SK-N-SH (cell line): ENCODE data around the gene PRM3. TPM values are rescaled to one million over a fixed set of nuclear protein-coding genes. Genes with fewer than 3 reads are reported as not detected.

ENCODE experiments used
- CTCF ChIA-PET: fragments of 300-600, 350-600 bp; formaldehyde crosslinking; extraction: SDS; loops from one replicate; lab custom pipeline; 2021; lab: Yijun Ruan, JAX
- POLR2A ChIA-PET: fragments of 350-600 bp; sonication (Branson Sonifier 250); formaldehyde crosslinking; extraction: SDS; loops from one replicate; lab custom pipeline; 2020; ENCODE audit warnings: antibody characterized with exemption, inconsistent platforms; lab: Yijun Ruan, JAX
- DNase-seq: peaks from one replicate; pipeline ENCODE4 v3.0.0; 2012
- H2AFZ ChIP-seq: fragments of 200-600 bp; sonication (generic); 2 replicates; pipeline ENCODE4 v1.8.1; 2016; ENCODE audit warnings: antibody characterized with exemption, mild to moderate bottlenecking, low read depth
- H3F3A ChIP-seq: fragments of 200-600 bp; sonication (generic); replicated peaks from 2 replicates; pipeline ENCODE3; 2016; ENCODE audit warnings: antibody characterized with exemption, mild to moderate bottlenecking; ENCODE audit not compliant: insufficient read depth
- H3K27ac ChIP-seq, 2 experiments: fragments of 200-500 bp in 1 of 2; fragments of 200-600 bp in 1 of 2; sonication (Bioruptor generic) in 1 of 2; sonication (generic), shearing (Covaris generic) in 1 of 2; 2 replicates each; pipeline versions ENCODE4 v1.5.1 to v1.6.1; 2014 to 2016; ENCODE audit warnings: low read depth in 2 of 2, inconsistent platforms in 1 of 2, low read length in 1 of 2, mild to moderate bottlenecking in 1 of 2, mixed read lengths in 1 of 2
- H3K27me3 ChIP-seq: fragments of 200-600 bp; sonication (generic), shearing (Covaris generic); 2 replicates; pipeline ENCODE4 v1.6.1; 2016; ENCODE audit warnings: mixed run types; ENCODE audit not compliant: insufficient read depth
- H3K36me3 ChIP-seq, 2 experiments: fragments of 200-500 bp in 1 of 2; fragments of 200-600 bp in 1 of 2; sonication (Bioruptor generic) in 1 of 2; sonication (generic) in 1 of 2; replicated peaks in 1 of 2; 2 replicates each; pipeline versions ENCODE3 to v1.5.1; 2014 to 2016; ENCODE audit warnings: low read length in 1 of 2, mild to moderate bottlenecking in 1 of 2; ENCODE audit not compliant: insufficient read depth in 2 of 2, control insufficient read depth in 1 of 2
- H3K4me1 ChIP-seq, 2 experiments: fragments of 200-500 bp in 1 of 2; fragments of 200-600 bp in 1 of 2; sonication (Bioruptor generic) in 1 of 2; sonication (generic), shearing (Covaris generic) in 1 of 2; 2 replicates each; pipeline versions ENCODE4 v1.5.1 to v1.6.1; 2014 to 2016; ENCODE audit warnings: low read depth in 1 of 2, low read length in 1 of 2, mixed run types in 1 of 2; ENCODE audit not compliant: insufficient read depth in 2 of 2, control insufficient read depth in 1 of 2
- H3K4me2 ChIP-seq: fragments of 200-600 bp; sonication (generic), shearing (Covaris generic); 2 replicates; pipeline ENCODE4 v1.6.1; 2017; ENCODE audit warnings: mixed run types
- H3K4me3 ChIP-seq, 2 experiments: fragments of 200-500 bp in 1 of 2; fragments of 200-600 bp in 1 of 2; sonication (Bioruptor generic) in 1 of 2; sonication (generic), shearing (Covaris generic) in 1 of 2; 2 replicates each; pipeline versions ENCODE4 v1.5.1 to v1.8.1; 2014 to 2016; ENCODE audit warnings: low read depth in 2 of 2, inconsistent platforms in 1 of 2, low read length in 1 of 2, mild to moderate bottlenecking in 1 of 2, mixed read lengths in 1 of 2, moderate library complexity in 1 of 2
- H3K79me2 ChIP-seq: fragments of 200-600 bp; sonication (generic); 2 replicates; pipeline ENCODE4 v1.8.1; 2017; ENCODE audit warnings: mild to moderate bottlenecking; ENCODE audit not compliant: insufficient read depth
- H3K9ac ChIP-seq: fragments of 200-600 bp; sonication (generic); 2 replicates; pipeline ENCODE4 v1.6.1; 2017; ENCODE audit warnings: mixed run types
- H3K9me2 ChIP-seq: fragments of 200-600 bp; sonication (generic); 2 replicates; pipeline ENCODE4 v1.6.1; 2017; ENCODE audit warnings: mixed run types
- H3K9me3 ChIP-seq: fragments of 200-600 bp; sonication (generic); 2 replicates; pipeline ENCODE4 v1.6.1; 2017; ENCODE audit warnings: mixed run types, mild to moderate bottlenecking, moderate library complexity
- H4K20me1 ChIP-seq: fragments of 200-600 bp; sonication (generic); 2 replicates; pipeline ENCODE4 v1.6.1; 2017; ENCODE audit warnings: mild to moderate bottlenecking, mixed run types; ENCODE audit not compliant: insufficient read depth
- FOXJ3 ChIP-seq: sonication (generic); formaldehyde crosslinking; IDR thresholded peaks from 2 replicates; pipeline ENCODE4 v1.5.1; 2020; ENCODE audit warnings: mild to moderate bottlenecking, missing genetic modification reagents
- FOXM1 ChIP-seq: IDR thresholded peaks from 2 replicates; pipeline ENCODE4 v1.4.0; 2012; ENCODE audit warnings: low read depth, mild to moderate bottlenecking
- NRF1 ChIP-seq: IDR thresholded peaks from 2 replicates; pipeline ENCODE4 v1.6.1; 2012; ENCODE audit warnings: low read depth, mild to moderate bottlenecking, low read length
- POLR2AphosphoS5 ChIP-seq: IDR thresholded peaks from 2 replicates; pipeline ENCODE4 v1.6.1; 2012; ENCODE audit warnings: low read depth, low read length
- RAD21 ChIP-seq: IDR thresholded peaks from 2 replicates; pipeline ENCODE4 v1.6.1; 2012; ENCODE audit warnings: mild to moderate bottlenecking, low read length
- REST ChIP-seq: IDR thresholded peaks from 2 replicates; pipeline ENCODE4 v1.6.1; 2012; ENCODE audit warnings: mild to moderate bottlenecking, low read depth, low read length, moderate library complexity
- RFX5 ChIP-seq: IDR thresholded peaks from 2 replicates; pipeline ENCODE4 v1.6.1; 2012; ENCODE audit warnings: mild to moderate bottlenecking, improper control_type of control experiment, low read length
- RXRA ChIP-seq: IDR thresholded peaks from 2 replicates; pipeline ENCODE4 v1.4.0; 2012; ENCODE audit warnings: low read depth, mild to moderate bottlenecking, borderline replicate concordance
- SIN3A ChIP-seq: IDR thresholded peaks from 2 replicates; pipeline ENCODE4 v1.6.1; 2012; ENCODE audit warnings: low read depth, mild to moderate bottlenecking, low read length, moderate library complexity, borderline replicate concordance
- TAF1 ChIP-seq: IDR thresholded peaks from 2 replicates; pipeline ENCODE4 v1.6.1; 2012; ENCODE audit warnings: low read depth, mild to moderate bottlenecking, low read length, moderate library complexity, borderline replicate concordance
- TCF12 ChIP-seq: IDR thresholded peaks from 2 replicates; pipeline ENCODE4 v1.4.0; 2012
- YY1 ChIP-seq: IDR thresholded peaks from 2 replicates; pipeline ENCODE4 v1.4.0; 2012; ENCODE audit warnings: low read depth, mild to moderate bottlenecking
- ZBTB33 ChIP-seq: IDR thresholded peaks from 2 replicates; pipeline ENCODE4 v1.4.0; 2012; ENCODE audit warnings: low read depth, borderline replicate concordance
- WGBS: methylation state at CpG from one replicate; pipeline ENCODE4 v1.1.6; 2017; ENCODE audit warnings: low lambda C conversion rate; 5-methylcytosine and 5-hydroxymethylcytosine counted together
- polyA plus RNA-seq, 3 experiments: library from polyadenylated mRNA; depleted of rRNA; stranded (reverse); fragments of >200 nt; gene quantifications; 2 replicates each; pipeline ENCODE4 v1.2.3, GENCODE V29; 2012

PRM3 gene
- polyA plus RNA-seq, 1 of the 3 experiments (the other 2 are of a cell fraction), result not detected

GRCh38 chr16:11251525-11252481, 21.6 kb downstream of the PRM3 start:
- no peak for DNase-seq
- ChIA-PET POLR2A (interaction anchor here (0.6 kb wide), 1 partner anchor 46 kb away, joined by 4 read pairs; no protein-coding TSS in a partner anchor), CTCF (interaction anchor here (1.2 to 14.4 kb wide), 2 partner anchors 12 to 284 kb away, joined by 3 to 318 read pairs; no protein-coding TSS in a partner anchor)
- H3K9ac ChIP-seq, result no peak overlapping the region
- H3K4me1 ChIP-seq, result peaks cover 9 to 11% of the 10 kb centered on the region in 2 experiments; a peak in 3 of 4 replicates
- H3K9me3 ChIP-seq, result no peaks in the 10 kb centered on the region
- H2AFZ ChIP-seq, result no peak overlapping the region
- H4K20me1 ChIP-seq, result peaks cover 32% of the 10 kb centered on the region
- H3K36me3 ChIP-seq, result peaks cover 3 to 4% of the 10 kb centered on the region in 2 experiments
- H3K27me3 ChIP-seq, result no peaks in the 10 kb centered on the region
- H3K79me2 ChIP-seq, result peaks cover 25% of the 10 kb centered on the region
- no peak for TF ChIP-seq YY1
- no peak for TF ChIP-seq ZBTB33
- TF ChIP-seq REST, result no peak
- H3K27ac ChIP-seq, result no peak overlapping the region
- H3K4me3 ChIP-seq, result no peak overlapping the region
- no peaks in the 10 kb centered on the region for H3K9me2 ChIP-seq
- H3K4me2 ChIP-seq, result no peak overlapping the region
- 89% methylated on average over 18 of the region's 18 CpGs for whole genome bisulfite sequencing
- peaks cover 28% of the 10 kb centered on the region for H3F3A ChIP-seq

- 95% methylated on average over 10 of the region's 10 CpGs for WGBS
- no peak overlapping the region for H3K4me2 ChIP-seq
These were observed 22.5 kb downstream of the PRM3 start for GRCh38 chr16:11250786-11251524.

More at GRCh38 chr16:11250786-11251524, 22.5 kb downstream of the PRM3 start:
- POLR2A ChIA-PET, result no interaction called here
- H3F3A ChIP-seq, result peaks cover 24% of the 10 kb centered on the region
- peaks cover 25% of the 10 kb centered on the region for H3K79me2 ChIP-seq
- no peaks in the 10 kb centered on the region for H3K9me2 ChIP-seq
- peaks cover 32% of the 10 kb centered on the region for H4K20me1 ChIP-seq
- no peak overlapping the region for H3K9ac ChIP-seq
- no peak overlapping the region for H3K4me3 ChIP-seq
- no peaks in the 10 kb centered on the region for H3K9me3 ChIP-seq
- CTCF ChIA-PET, result interaction anchor here (14.4 kb wide), 1 partner anchor 283 kb away, joined by 318 read pairs; no protein-coding TSS in a partner anchor
- H3K27me3 ChIP-seq, result no peaks in the 10 kb centered on the region
- no peak for TF ChIP-seq POLR2AphosphoS5
- no peak for TF ChIP-seq RXRA
- TF ChIP-seq RAD21, result no peak
- no peak for TF ChIP-seq FOXJ3 (CRISPR knock-in tag)
- no peak for TF ChIP-seq NRF1
- no peak for TF ChIP-seq RFX5
- TF ChIP-seq FOXM1, result no peak
- no peak for TF ChIP-seq TAF1
- TF ChIP-seq SIN3A, result no peak
- no peak for TF ChIP-seq TCF12
- peaks cover 9 to 11% of the 10 kb centered on the region in 2 experiments; a peak in 3 of 4 replicates for H3K4me1 ChIP-seq
- no peak overlapping the region for H2AFZ ChIP-seq
- no peak for DNase-seq
- H3K27ac ChIP-seq, result no peak overlapping the region
- peaks cover 3 to 4% of the 10 kb centered on the region in 2 experiments for H3K36me3 ChIP-seq
